CD4-positive, alpha-beta T cell treated with Interleukin-21 for 1 hour (primary cell): ENCODE measurements around the gene NPIPA8.
"Not testable (repeated sequence)": the region's sequence is repeated elsewhere in the genome, so short reads cannot be mapped to it uniquely, and the experiment has no call there.

Experiments used
- DNase-seq: peaks from one replicate; pipeline ENCODE4 v3.0.0-alpha.2; 2020

Gene NPIPA8

GRCh38 chr16:18336636-18337035 is at the start of gene NPIPA8:
Gene NPIPA8 (minus strand): TSS chr16:18336736. CDS start chr16:18332662, 4,074 bp downstream.
- not testable (repeated sequence) for DNase-seq

- DNase-seq, result not testable (repeated sequence)
Measured at GRCh38 chr16:18385285-18385684, 48.7 kb upstream of the NPIPA8 start.

- DNase-seq, result not testable (repeated sequence)
Measured at GRCh38 chr16:18384869-18385268, 48.3 kb upstream of the NPIPA8 start.

- not testable (repeated sequence) for DNase-seq
Measured at GRCh38 chr16:18384098-18384636, 47.6 kb upstream of the NPIPA8 start.

- not testable (repeated sequence) for DNase-seq
Measured at GRCh38 chr16:18382696-18383095, 46.2 kb upstream of the NPIPA8 start.

GRCh38 chr16:18347742-18348141 is 11.2 kb upstream of the NPIPA8 start:
- not testable (repeated sequence) for DNase-seq

GRCh38 chr16:18346993-18347392 is 10.5 kb upstream of the NPIPA8 start:
- DNase-seq, result not testable (repeated sequence)

GRCh38 chr16:18344634-18345033 is 8.1 kb upstream of the NPIPA8 start:
- not testable (repeated sequence) for DNase-seq

GRCh38 chr16:18341986-18342385 is 5.5 kb upstream of the NPIPA8 start:
- DNase-seq, result not testable (repeated sequence)

GRCh38 chr16:18341417-18341960 is 5.0 kb upstream of the NPIPA8 start:
- DNase-seq, result not testable (repeated sequence)

GRCh38 chr16:18339210-18339609 is 2.7 kb upstream of the NPIPA8 start:
- not testable (repeated sequence) for DNase-seq

GRCh38 chr16:18311811-18312210 is 24.7 kb downstream of the NPIPA8 start:
- not testable (repeated sequence) for DNase-seq

- DNase-seq, result not testable (repeated sequence)
Measured at GRCh38 chr16:18309159-18309558, 27.4 kb downstream of the NPIPA8 start.

GRCh38 chr16:18307241-18307640 is 29.3 kb downstream of the NPIPA8 start:
- not testable (repeated sequence) for DNase-seq

- not testable (repeated sequence) for DNase-seq
Measured at GRCh38 chr16:18306066-18306465, 30.5 kb downstream of the NPIPA8 start.

GRCh38 chr16:18303059-18303706 is 33.4 kb downstream of the NPIPA8 start:
- DNase-seq, result not testable (repeated sequence)

GRCh38 chr16:18297714-18298113 is 38.8 kb downstream of the NPIPA8 start:
- not testable (repeated sequence) for DNase-seq

- not testable (repeated sequence) for DNase-seq
Measured at GRCh38 chr16:18296931-18297330, 39.6 kb downstream of the NPIPA8 start.

GRCh38 chr16:18294371-18294770 is 42.2 kb downstream of the NPIPA8 start:
- DNase-seq, result not testable (repeated sequence)

- DNase-seq, result not testable (repeated sequence)
Measured at GRCh38 chr16:18293337-18293956, 43.1 kb downstream of the NPIPA8 start.

GRCh38 chr16:18290959-18291358 is 45.6 kb downstream of the NPIPA8 start:
- not testable (repeated sequence) for DNase-seq

- not testable (repeated sequence) for DNase-seq
Measured at GRCh38 chr16:18286342-18286741, 50.2 kb downstream of the NPIPA8 start.

GRCh38 chr16:18280319-18280718 is 56.2 kb downstream of the NPIPA8 start:
- not testable (repeated sequence) for DNase-seq

GRCh38 chr16:18276756-18277155 is 59.8 kb downstream of the NPIPA8 start:
- DNase-seq, result not testable (repeated sequence)
